HG02678 (cell line): ENCODE measurements around the gene DRC3.
"Not testable (repeated sequence)": the region's sequence is repeated elsewhere in the genome, so short reads cannot be mapped to it uniquely, and the experiment has no call there.

Source experiments
- ATAC-seq: cut with Tn5 transposase; IDR thresholded peaks from one replicate; pipeline ENCODE4 v1.9.1; 2021; ENCODE audit warnings: mild to moderate bottlenecking, moderate library complexity; ENCODE audit not compliant: unreplicated experiment

The DRC3 gene

DNA sequence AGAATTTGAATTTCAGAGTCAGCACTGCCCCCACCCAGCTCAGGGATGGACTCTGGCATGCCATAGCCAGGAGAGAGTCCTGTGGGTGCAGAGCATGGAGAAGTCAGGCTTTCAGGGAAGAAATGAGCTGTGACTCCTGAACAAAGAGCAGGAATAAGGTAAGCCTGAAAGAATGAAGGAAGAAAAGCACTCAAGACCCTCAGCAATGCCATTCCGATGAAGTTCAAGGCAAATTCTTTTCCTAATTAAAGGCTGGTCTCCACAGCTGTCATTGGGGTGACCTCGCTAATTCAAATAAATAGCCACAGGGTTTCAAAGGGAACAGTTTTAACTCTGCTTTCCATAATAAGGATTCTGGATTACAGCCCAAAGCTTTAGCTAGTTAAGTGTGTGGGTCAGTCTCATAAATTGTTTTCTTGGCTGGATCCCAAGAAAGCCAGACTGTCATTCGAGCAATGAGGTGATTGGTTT lies 32.2 kb upstream of the DRC3 start:
- no peak for ATAC-seq

- ATAC-seq: no peak
Observed at GRCh38 chr17:17941015-17941414, 31.6 kb upstream of the DRC3 start.

DNA sequence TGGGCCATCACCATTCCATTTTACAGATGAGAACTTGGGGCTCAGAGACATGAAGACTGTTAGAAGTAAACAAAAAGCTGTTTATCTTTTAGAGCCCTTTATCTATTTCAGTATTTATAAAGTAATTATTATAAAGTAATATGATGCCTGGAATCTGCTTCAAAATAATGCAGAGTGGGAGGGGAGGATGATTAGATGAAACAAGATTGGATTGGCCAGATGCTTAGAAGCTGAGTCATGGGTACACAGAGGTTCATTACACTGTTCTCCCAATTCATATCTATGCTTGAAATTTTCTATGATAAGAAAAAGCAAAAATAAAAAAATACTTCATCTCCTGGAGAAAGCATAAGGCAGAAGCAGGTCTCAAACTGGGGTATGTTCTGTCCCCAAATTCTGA lies 29.8 kb upstream of the DRC3 start:
- no peak for ATAC-seq

GRCh38 chr17:17943281-17943984 lies 29.2 kb upstream of the DRC3 start:
- ATAC-seq: no peak

DNA sequence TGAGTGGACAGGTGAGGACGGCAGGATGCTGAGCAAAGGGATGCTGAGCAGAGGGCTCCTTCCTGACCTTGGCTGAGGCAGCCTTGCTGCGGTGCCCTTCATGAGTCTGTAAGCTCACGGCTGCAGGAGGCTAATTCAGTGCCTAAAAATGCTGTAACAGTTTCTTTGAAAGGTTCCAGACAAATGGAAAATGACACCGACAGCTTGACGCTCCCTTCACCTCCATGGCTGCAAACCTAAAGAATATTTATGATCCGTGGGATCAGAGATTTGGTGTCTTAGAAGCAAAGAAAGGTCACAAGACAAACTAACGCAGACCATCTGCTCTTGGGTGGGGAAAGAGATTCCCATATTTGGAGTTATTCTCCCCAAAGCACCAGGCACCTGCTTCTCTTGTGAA lies 28.4 kb upstream of the DRC3 start:
- no peak for ATAC-seq

DNA sequence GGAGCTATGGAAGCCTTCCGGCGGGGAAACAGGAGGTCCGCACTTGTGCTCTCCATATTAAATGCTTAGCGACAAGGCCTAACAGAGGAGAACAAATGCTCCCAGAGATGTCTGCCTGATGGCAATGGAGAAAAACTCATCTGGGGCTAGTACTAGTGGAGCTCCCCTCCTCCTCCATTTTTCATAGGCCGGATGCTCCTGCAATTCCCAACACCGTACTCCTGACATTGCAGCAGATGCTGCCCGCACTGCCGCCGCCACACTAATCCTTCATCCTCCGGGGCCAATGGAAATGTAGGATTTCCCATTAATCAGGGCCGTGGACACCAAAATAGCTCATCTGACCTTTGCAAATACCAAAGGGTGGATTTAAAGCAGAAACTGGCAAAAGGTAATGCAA lies 27.9 kb upstream of the DRC3 start:
- ATAC-seq: no peak

DNA sequence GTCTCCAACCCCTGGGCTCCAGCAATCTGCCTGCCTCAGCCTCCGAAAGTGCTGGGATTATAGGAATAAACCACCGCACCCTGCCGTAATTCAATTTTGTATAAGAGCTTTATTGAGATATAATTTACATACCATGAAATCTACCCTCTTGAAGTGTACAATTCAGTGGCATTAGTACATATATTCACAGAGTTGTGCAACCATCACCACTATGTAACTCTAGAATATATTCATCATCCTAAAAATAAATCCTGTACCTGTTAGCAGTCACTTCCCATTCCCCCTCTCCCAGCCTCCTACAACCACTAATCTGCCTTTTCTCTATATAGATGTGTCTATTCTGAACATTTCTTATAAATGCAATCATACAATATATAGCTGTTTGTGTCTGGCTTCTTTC lies 26.6 kb upstream of the DRC3 start:
- no peak for ATAC-seq

- no peak for ATAC-seq
Observed at GRCh38 chr17:17947309-17947708, 25.4 kb upstream of the DRC3 start.

DNA sequence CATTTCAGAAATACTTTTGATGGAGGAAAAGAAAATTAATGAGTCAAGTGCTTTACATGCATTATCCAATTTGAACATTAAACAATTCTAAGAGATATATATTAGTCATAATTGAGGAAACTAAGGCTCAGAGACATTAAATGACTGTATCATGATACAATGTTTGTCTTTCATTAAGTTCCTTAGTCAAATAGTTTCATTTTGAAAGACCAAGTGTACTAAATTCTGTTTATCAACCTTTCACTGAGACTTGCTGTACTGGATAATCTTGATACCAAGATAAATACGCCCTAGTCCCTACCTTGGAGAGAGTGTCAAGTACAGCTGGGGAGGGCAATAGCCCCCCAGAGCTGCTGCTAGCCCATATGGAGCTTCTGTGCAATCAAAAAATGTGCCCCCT lies 24.7 kb upstream of the DRC3 start:
- no peak for ATAC-seq

DNA sequence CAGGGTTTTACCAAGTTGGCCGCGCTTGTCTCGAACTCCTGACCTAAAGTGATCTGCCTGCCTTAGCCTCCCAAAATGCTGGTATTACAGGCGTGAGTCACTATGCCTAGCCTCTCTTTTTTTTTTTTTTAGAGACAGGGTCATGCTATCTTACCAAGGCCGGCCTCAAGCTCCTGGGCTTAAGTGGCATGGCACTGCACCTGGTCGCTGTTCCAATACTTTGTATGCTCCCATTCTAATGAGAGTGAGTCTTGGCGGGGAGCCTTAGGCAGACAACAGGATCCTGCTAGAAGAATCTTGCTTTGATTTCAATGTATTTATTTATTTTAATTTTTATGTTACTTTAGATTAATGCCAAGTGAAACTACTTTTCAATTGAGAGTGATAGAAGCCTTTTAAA lies 22.3 kb upstream of the DRC3 start:
- ATAC-seq: no peak

DNA sequence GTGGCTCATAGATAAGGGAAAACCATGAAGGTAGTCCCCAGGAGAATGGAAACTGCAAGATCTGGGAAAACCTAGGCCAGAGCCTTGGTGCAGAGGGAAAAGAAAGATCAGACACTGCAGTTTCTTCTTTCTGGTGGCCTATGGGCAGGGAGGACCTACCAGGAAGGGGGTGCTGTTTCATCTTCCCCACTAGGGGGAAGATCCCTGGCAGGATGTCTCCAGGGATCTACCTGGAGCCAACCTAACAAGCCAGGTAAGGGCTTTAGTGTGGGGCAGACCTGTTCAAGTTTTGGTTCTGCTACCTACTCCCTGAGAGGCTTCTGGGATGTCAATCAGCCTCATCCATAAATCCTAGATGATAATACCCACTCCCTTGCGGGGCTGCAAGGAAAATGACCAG lies 21.9 kb upstream of the DRC3 start:
- ATAC-seq: no peak

DNA sequence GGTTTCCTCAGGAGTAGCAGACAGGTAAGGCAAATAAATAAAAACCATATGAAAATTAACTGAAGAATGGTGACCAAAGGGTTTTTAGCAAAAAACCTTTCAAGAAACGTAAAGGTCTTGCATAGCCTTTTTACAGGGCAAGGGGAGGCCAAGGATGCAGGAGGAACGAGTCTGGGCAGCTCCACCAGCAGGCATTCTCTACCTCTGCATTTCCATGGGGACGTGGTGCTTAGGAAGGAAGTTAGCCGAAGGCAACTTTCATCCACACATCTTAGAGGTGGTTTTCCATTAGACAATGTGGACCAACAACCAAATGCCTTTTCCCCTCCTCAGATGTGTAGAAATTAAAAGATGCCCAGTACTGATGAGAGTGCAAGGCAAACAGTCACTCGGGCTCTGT lies 21.1 kb upstream of the DRC3 start:
- no peak for ATAC-seq

DNA sequence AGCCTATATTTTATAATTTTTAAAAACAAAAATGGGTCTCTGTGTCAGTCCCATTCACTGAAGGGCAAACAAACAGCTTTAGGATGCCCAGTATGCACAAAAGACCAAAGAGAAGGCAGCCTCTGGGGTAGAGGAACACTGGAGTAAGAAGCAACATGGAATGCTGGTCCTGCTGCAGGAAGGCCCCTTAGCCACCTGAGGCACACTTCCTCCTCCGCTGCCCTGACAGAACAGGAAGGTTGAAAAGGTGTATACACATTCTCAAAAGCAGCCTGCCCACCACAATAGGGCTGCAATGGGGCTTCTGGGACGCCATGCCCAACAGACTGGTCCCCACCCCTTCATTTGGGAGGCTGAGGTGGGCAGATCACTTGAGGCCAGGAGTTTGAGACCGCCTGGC lies 20.0 kb upstream of the DRC3 start:
- ATAC-seq: no peak

- ATAC-seq: no peak
Observed at GRCh38 chr17:17954079-17954478, 18.6 kb upstream of the DRC3 start.

DNA sequence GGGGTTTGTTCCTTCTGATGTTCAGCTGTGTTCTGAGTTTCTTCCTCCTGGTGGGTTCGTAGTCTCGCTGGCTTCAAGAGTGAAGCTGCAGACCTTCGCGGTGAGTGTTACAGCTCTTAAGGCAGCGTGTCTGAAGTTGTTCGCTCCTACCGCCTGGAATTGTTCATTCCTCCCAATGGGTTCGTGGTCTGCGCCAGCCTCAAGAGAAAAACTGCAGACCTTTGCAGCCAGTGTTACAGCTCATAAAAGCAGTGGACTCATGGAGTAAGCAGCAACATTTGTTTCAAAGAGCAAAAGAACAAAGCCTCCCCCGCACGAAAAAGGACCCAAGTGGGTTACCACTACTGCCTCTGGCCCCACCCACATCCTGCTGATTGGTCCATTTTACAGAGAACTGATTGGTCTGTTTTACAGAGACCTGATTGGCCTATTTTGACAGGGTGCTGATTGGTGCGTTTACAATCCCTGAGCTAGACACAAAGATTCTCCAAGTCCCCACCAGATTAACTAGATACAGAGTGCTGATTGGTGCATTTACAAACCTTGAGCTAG lies 16.8 kb upstream of the DRC3 start:
- ATAC-seq: not testable (repeated sequence)

DNA sequence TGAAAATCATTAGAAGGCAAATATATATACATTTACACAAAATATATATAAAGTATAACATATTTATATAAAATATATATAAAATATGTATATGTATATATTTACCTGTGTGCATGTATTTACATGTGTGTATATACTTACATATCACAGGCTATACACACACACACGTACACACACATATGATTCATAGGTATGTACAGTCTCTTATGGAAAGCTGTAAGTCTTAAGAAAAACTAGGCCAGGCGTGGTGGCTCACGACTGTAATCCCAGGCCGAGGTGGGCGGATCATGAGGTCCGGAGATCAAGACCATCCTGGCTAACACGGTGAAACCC lies 15.1 kb upstream of the DRC3 start:
- no peak for ATAC-seq

GRCh38 chr17:17958982-17959381 lies 13.7 kb upstream of the DRC3 start:
- no peak for ATAC-seq

DNA sequence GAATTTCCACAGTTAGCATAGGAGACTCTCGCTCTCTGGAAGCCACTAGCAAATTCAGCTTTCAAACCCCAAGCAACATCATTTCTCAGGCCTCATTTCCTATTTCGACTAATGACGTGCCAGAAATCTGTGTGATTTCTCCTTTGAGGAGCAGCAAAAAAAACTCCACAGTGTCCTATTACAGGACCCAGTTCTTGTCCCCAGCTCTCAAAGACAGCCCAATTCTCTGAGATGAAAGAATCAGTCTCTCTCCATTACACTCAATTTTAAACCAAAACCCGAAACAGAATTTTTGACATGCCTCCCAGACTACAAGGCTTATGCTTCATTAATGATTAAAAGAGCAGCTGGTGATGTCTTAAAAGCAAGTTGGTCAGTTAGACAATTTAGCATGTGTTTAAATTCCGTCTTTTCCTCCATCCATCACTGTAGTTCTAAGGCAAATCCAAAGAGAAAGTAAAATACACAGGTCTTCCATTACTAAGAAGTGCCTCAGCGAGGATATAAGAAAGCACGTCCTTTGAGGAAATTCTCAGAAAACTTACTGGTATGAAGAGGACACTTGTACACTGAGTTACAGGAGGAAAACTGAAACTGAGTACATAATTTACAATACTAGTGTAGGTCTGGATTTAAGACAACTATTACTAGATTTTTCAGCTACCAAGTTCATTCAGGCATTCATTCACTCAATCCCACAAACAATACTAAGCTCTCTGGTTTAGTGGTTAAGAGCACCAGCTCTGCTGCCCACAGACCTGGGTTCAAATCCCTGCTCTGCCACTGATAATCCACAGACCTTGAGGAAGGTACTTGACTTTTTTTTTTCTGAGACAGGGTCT lies 12.9 kb upstream of the DRC3 start:
- ATAC-seq: peak; percentile 73

DNA sequence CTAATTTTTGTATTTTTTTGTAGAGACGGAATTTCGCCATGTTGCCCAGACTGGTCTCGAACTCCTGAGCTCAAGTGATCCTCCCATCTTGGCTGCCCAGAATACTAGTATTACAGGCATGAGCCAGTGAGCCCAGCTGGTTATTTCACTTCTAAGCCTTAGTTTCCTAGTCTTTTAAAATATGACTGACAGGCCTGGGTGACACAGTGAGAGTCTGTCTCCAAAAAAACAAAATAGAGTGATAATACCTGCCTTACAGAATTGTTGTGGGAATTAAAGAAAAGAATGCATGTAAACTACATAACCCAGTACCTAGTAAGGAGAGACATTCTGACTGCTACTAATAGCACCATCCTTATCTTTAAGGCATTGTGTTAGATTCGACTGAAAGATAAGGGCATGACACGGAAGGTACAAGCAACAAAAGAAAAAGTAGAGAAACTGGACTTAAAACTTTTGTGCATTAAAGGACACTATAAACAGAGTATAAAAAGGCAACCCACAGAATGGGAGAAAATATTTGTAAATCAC lies 12.1 kb upstream of the DRC3 start:
- no peak for ATAC-seq

DNA sequence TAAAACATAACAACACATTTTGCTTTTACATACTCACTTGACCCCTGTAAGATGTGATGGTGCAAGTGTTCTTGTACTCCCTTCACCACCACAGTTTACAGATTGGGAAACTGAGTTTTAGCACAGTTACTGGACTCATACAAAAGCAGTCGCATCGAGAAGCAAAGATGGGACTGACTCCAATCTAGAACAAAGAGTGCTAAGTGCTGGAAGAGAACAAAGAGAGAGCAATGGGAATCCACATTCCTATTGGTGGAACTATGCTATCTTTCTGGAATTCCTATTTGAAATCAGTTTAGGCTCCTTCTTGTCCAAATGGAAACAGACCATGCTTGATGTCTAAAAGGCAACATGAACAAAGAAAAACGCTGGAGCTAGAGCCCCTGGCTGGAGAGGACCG lies 9.6 kb upstream of the DRC3 start:
- ATAC-seq: no peak

GRCh38 chr17:17963694-17964436 lies 8.8 kb upstream of the DRC3 start:
- no peak for ATAC-seq
